Daoy (cell line): Measurements from ENCODE around the gene DYNLT1. TPM values are rescaled to one million over a fixed set of nuclear protein-coding genes. Genes with fewer than 3 reads are reported as not detected.
"Not testable (repeated sequence)": the region's sequence is repeated elsewhere in the genome, so short reads cannot be mapped to it uniquely, and the experiment has no call there.

Experiments
- DNase-seq: peaks from one replicate; pipeline ENCODE4 v3.0.0-alpha.2; 2015; ENCODE audit warnings: low read depth
- total RNA-seq: library from RNA; depleted of rRNA; stranded (reverse); fragments of >200 nt; shearing (Covaris generic); gene quantifications from 2 replicates; pipeline ENCODE4 v1.2.3, GENCODE V29; 2014

Gene DYNLT1
- total RNA-seq, 1 experiment from 2014 or later, result 51.9 TPM

- peak; percentile 87 for DNase-seq
These were observed 2.4 kb downstream of the DYNLT1 start for GRCh38 chr6:158642097-158642601.

GRCh38 chr6:158640519-158640918 lies 4.0 kb downstream of the DYNLT1 start:
- DNase-seq, result no peak

GRCh38 chr6:158639056-158639455 lies 5.5 kb downstream of the DYNLT1 start:
- no peak for DNase-seq

GRCh38 chr6:158638324-158638854 lies 6.2 kb downstream of the DYNLT1 start:
- DNase-seq, result no peak

GRCh38 chr6:158636778-158637177 lies 7.8 kb downstream of the DYNLT1 start:
- DNase-seq, result no peak

GRCh38 chr6:158635427-158636073 lies 9.0 kb downstream of the DYNLT1 start:
- DNase-seq, result no peak

GRCh38 chr6:158634695-158635426 lies 9.7 kb downstream of the DYNLT1 start:
- no peak for DNase-seq

- DNase-seq, result no peak
These were observed 11.4 kb downstream of the DYNLT1 start for GRCh38 chr6:158633127-158633526.

- DNase-seq, result not testable (repeated sequence)
These were observed 11.9 kb downstream of the DYNLT1 start for GRCh38 chr6:158632538-158633119.

- DNase-seq, result peak; percentile 65
These were observed 12.6 kb downstream of the DYNLT1 start for GRCh38 chr6:158631678-158632537.

GRCh38 chr6:158630938-158631616 lies 13.5 kb downstream of the DYNLT1 start:
- DNase-seq, result no peak

GRCh38 chr6:158629367-158630221 lies 14.9 kb downstream of the DYNLT1 start:
- no peak for DNase-seq

GRCh38 chr6:158628542-158628941 lies 16.0 kb downstream of the DYNLT1 start:
- no peak for DNase-seq

GRCh38 chr6:158627940-158628211 lies 16.7 kb downstream of the DYNLT1 start:
- DNase-seq, result no peak

GRCh38 chr6:158627168-158627939 lies 17.2 kb downstream of the DYNLT1 start:
- DNase-seq, result no peak

- DNase-seq, result no peak
These were observed 18.0 kb downstream of the DYNLT1 start for GRCh38 chr6:158626360-158627167.

GRCh38 chr6:158625881-158626305 lies 18.6 kb downstream of the DYNLT1 start:
- no peak for DNase-seq
